NCI-H748 (cell line): ENCODE results near the gene NEAT1.

Source experiments
- DNase-seq: peaks from one replicate; lab custom pipeline; 2025; ENCODE audit not compliant: unreplicated experiment; lab: John Stamatoyannopoulos, UW

Gene NEAT1

DNA sequence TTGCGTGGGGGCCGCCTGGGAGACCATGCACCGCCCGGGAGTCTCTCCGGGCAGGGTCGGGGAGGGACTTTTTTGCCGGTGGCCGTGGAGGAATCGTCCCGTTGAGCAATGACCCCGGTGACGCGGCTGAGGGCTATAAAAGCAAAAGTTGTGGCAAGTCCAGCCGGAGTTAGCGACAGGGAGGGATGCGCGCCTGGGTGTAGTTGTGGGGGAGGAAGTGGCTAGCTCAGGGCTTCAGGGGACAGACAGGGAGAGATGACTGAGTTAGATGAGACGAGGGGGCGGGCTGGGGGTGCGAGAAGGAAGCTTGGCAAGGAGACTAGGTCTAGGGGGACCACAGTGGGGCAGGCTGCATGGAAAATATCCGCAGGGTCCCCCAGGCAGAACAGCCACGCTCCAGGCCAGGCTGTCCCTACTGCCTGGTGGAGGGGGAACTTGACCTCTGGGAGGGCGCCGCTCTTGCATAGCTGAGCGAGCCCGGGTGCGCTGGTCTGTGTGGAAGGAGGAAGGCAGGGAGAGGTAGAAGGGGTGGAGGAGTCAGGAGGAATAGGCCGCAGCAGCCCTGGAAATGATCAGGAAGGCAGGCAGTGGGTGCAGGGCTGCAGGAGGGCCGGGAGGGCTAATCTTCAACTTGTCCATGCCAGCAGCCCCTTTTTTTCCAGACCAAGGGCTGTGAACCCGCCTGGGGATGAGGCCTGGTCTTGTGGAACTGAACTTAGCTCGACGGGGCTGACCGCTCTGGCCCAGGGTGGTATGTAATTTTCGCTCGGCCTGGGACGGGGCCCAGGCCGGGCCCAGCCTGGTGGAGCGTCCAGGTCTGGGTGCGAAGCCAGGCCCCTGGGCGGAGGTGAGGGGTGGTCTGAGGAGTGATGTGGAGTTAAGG, at the start of gene NEAT1:
Gene NEAT1 (plus strand): TSS at position 166 of the 883 bp plus-strand sequence.
- DNase-seq = no peak

DNA sequence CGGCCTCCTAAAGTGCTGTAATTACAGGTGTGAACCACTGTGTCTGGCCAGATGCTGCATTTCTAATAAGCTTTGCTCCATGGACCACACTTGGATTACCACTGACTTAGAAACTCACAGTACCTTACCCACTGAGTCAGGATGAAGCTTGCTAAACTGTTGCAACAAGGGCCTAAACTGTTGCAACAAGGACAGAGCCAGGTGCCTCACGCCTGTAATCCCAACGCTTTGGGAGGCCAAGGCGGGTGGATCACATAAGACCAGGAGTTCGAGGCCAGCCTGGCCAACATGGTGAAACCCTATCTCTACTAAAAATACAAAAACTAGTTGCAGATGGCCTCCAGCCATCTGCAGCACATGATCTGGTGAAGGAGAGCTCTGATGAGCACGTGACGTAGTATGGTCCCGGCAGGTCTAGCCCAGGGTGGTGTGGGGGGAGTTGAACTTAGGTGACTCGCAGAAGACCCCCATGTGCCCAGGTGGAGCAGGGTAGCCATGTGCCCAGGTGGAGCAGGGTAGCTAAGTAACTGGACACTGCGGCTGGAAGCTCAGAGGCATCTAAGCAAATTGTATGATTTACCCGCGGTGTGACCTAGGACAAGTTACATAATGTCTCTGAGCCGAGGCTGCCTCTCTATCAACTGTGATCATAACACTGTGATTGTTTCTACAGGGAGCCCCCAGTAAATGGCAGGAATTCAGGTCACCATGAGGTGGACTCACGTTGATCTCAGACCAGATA, 48.6 kb upstream of the NEAT1 start:
- DNase-seq = no peak

DNA sequence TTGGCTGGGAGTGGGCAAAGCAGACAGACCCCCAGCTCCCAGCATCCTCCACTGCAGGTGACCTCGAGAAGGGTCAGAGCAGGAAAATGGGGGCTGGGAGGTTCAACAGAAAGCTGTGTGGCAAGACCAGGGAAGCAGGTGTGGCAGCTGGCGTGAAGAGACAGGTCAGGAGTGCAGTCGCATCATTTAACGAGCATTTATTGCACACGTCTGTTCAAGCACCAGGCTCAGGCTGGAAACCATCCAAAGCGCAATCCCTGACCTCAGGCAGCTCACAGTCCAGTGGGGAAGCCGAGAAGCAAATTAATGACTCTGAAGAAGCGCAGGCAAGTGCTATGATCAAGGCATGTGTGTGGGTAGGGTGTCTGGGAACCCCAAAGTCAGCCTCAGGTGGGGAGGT, 47.6 kb upstream of the NEAT1 start:
- DNase-seq = peak; percentile 30

DNA sequence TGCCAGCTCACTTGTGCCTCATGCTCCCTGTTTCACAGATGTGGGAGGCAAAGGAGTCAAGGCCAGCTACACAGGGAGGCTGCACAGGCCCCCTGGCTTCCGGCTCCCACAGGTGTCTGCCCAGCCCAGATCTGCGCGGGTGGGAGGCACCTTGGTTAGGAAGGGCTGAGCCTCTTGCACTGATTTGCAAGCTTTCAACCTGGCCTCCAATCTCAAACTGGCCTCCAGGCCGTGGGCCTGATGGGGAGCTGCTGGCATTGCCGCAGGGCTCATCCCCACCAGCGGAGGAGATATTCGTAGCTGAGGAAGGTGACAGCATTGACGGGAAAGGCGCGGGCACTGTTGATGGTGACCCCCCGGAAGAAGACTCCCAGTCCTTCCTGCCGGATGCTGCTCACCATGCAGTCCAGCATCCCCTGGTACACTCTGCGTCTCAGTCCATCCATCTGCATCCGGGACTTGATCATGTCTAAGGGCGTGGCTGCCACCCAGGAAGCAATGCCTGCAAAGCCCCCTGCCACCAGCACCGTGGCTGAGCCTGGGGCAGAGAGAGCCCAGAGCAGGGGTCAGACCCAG, 46.4 kb upstream of the NEAT1 start:
- DNase-seq = no peak

- no peak for DNase-seq
These were observed 45.6 kb upstream of the NEAT1 start for GRCh38 chr11:65377036-65377435.

DNA sequence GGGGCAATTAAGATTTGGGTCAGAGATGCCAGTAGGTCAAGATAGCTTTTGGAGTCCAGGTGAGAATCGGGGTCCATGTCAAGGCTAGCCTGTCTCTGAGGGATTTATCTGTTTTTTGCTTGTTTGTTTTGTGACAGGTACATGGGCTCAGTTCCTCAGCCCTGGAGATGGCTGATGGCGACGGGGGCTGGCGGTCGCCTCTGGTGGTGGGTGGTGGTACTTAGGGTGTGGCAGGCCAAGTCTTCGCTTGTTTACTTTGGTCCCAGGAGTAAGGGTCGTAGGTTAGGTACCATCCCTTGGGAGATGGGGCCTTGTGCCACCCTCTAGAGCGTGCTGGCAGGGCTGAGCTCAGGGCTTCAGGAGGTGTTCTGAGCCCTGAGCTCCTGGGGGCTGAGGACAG, 44.8 kb upstream of the NEAT1 start:
- no peak for DNase-seq

GRCh38 chr11:65378208-65378927, 44.2 kb upstream of the NEAT1 start:
- no peak for DNase-seq

DNA sequence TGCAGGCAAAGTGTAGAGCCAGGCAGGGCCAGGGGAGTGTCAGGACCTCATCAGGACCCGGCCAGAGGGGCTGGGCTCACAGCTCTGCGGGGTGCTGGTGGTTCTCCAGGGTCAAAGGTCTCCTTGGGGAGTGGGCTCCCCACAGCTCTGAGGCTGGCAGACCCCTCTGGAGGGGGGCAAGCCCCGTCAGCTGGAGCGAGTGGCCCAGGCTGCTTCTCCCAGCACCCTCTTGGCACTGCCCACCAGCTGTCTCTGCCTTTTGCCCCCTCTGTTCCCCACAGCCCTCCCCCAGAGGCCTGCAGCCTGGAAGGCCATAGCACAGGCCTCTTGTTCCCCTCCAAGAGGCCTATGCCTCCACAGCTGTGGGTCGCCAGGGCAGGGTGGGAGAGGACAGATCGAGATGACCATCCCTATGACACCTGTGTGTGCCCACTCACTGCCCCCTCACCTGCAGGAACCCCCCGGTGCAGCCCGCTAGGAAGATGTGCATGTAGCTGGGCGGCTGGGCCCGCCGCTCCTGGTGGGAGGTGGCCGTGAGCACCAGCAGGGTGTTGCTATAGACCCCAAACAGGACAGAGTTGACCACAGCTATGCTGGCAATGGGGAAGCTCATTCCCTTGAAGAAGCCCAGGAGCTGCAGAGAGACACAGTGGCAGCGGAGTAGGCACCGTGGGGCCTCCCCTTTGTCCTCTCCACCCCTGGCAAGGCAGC, 43.5 kb upstream of the NEAT1 start:
- DNase-seq = no peak

DNA sequence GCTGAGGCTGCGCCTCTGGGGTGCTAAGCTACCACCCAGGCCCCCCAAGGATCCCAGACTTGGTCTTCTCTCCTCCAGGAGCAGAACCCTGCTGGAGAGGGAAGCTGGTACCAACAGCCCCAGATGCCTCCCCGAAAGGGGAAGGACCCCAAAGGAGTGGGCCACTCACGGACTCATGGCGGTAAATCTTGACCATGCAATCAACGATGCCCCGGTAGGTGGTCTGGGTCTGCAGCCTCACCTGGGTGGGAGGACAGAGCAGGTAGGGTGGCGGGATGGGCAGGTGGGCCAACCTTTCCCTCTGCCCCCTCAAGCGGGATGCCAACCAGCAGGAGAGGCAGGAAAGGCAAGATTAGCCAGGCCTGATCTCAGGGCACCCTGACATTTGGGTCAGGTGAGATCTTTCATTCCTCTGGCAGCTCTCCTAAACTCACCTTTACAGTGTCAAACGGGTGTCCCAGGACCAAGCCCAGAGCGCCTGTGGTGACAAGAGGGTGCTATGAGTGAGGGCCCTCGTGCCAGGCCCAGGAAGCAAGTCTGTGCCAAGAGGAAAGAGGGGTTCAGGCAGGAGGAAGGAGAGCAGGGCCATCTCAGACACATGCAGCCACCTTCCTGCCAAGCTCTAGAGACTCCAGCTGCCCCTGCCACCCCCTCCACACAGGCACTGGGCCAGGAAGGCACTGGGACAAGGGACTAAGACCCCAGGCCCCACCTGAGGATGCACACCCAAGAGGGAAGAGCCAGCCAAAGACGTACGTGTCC, 42.7 kb upstream of the NEAT1 start:
- no peak for DNase-seq

DNA sequence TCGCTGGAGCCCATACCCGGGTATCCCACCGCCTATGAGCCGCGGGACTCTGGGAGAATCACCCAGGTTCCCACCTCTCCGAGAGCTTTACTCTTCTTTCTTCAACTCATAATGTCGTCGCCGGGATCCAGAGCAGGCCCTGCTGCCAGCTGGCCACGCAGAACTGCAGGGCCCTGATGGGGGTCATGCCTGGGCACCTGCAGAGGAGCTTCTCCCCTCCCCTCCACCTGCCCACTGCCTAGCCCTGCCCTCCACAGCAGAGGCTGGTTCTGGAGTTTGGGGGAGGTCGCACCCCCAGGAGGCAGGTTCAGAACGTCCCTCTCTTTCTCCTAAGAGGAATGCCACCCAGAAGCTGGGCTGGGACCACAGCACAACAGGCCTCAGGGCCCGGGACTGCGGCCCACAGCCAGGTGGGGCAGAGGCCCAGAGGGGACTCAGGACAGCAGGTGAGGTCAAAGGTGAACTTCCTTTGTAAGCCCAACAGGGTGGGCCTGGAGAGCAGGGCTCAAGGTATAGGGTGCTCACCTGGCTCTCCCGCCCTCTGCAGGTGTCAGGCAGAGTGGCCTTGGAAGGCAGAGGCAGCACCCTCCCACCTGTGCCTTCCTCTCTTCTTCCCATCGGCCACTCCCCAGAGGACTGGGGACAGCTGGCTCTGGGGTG, 42.0 kb upstream of the NEAT1 start:
- no peak for DNase-seq

- DNase-seq = no peak
These were observed 40.9 kb upstream of the NEAT1 start for GRCh38 chr11:65381716-65382032.

- DNase-seq = peak; percentile 91
These were observed 40.4 kb upstream of the NEAT1 start, which contains the start of gene SLC25A45 for GRCh38 chr11:65382033-65382803. SLC25A45 (minus strand) TSS chr11:65382646; CDS start chr11:65381951, 695 bp downstream.

GRCh38 chr11:65382804-65383368, 39.7 kb upstream of the NEAT1 start:
- peak; percentile 82 for DNase-seq

- DNase-seq = no peak
These were observed 38.8 kb upstream of the NEAT1 start for GRCh38 chr11:65383778-65384177.

GRCh38 chr11:65384301-65384889, 38.2 kb upstream of the NEAT1 start:
- DNase-seq = no peak

GRCh38 chr11:65386307-65387140, 36.1 kb upstream of the NEAT1 start, which contains the start of gene FRMD8:
FRMD8 (plus strand) TSS chr11:65386637; CDS start chr11:65387037, 400 bp downstream.
- DNase-seq = peak; percentile 83

- no peak for DNase-seq
These were observed 33.9 kb upstream of the NEAT1 start for GRCh38 chr11:65388731-65389130.
